Effector CD4-positive, alpha-beta T cell (primary cell): ENCODE results near the gene CBFA2T3.

ENCODE experiments used
- DNase-seq: peaks from one replicate; pipeline ENCODE4 v3.0.0-alpha.2; 2020

Gene CBFA2T3

GRCh38 chr16:88853325-88853941, 123.6 kb downstream of the CBFA2T3 start:
- DNase-seq: no peak

- no peak for DNase-seq
Observed at GRCh38 chr16:88851616-88852015, 125.4 kb downstream of the CBFA2T3 start.

- DNase-seq: no peak
Observed at GRCh38 chr16:88850531-88851199, 126.3 kb downstream of the CBFA2T3 start.

- DNase-seq: no peak
Observed at GRCh38 chr16:88848557-88848956, 128.4 kb downstream of the CBFA2T3 start.

GRCh38 chr16:88847654-88848053, 129.4 kb downstream of the CBFA2T3 start:
- DNase-seq: no peak

- DNase-seq: no peak
Observed at GRCh38 chr16:88846088-88846487, 130.9 kb downstream of the CBFA2T3 start.

- DNase-seq: no peak
Observed at GRCh38 chr16:88844419-88845036, 132.5 kb downstream of the CBFA2T3 start.

GRCh38 chr16:88843256-88843655, 133.8 kb downstream of the CBFA2T3 start:
- DNase-seq: no peak

- no peak for DNase-seq
Observed at GRCh38 chr16:88842806-88843205, 134.2 kb downstream of the CBFA2T3 start.

- no peak for DNase-seq
Observed at GRCh38 chr16:88842308-88842756, 134.7 kb downstream of the CBFA2T3 start.

- DNase-seq: no peak
Observed at GRCh38 chr16:88841521-88842307, 135.3 kb downstream of the CBFA2T3 start.

- DNase-seq: no peak
Observed at GRCh38 chr16:88840600-88841215, 136.3 kb downstream of the CBFA2T3 start.

GRCh38 chr16:88839745-88840599, 137.0 kb downstream of the CBFA2T3 start:
- DNase-seq: no peak

GRCh38 chr16:88839026-88839529, 137.9 kb downstream of the CBFA2T3 start:
- DNase-seq: no peak

- no peak for DNase-seq
Observed at GRCh38 chr16:88838566-88838965, 138.4 kb downstream of the CBFA2T3 start.

GRCh38 chr16:88837806-88838205, 139.2 kb downstream of the CBFA2T3 start:
- no peak for DNase-seq

- no peak for DNase-seq
Observed at GRCh38 chr16:88836791-88837190, 140.2 kb downstream of the CBFA2T3 start.

GRCh38 chr16:88835818-88836217, 141.2 kb downstream of the CBFA2T3 start:
- DNase-seq: no peak

GRCh38 chr16:88835383-88835782, 141.6 kb downstream of the CBFA2T3 start:
- DNase-seq: no peak

GRCh38 chr16:88834670-88835069, 142.3 kb downstream of the CBFA2T3 start:
- DNase-seq: no peak

GRCh38 chr16:88833086-88833485, 143.9 kb downstream of the CBFA2T3 start:
- DNase-seq: no peak

GRCh38 chr16:88831838-88832237, 145.2 kb downstream of the CBFA2T3 start:
- no peak for DNase-seq
